OCI-LY7 (cell line): ENCODE results near the gene COL4A2. TPM values are rescaled to one million over a fixed set of nuclear protein-coding genes. Genes with fewer than 3 reads are reported as not detected.

Source experiments
- Bru-seq: library from RNA; stranded (reverse); fragments of 400-500 nt; gene quantifications from one replicate; lab custom pipeline; 2021; lab: Mats Ljungman, UMichigan
- BruChase-seq, 2 experiments: library from RNA; stranded (reverse); fragments of 400-500 nt; gene quantifications; one replicate each; lab custom pipeline; 2021; lab: Mats Ljungman, UMichigan
- BruUV-seq: library from RNA; stranded (reverse); fragments of 400-500 nt; replicated peaks from 2 replicates; lab custom pipeline; 2021; lab: Mats Ljungman, UMichigan
- CTCF ChIA-PET: fragments of 300-600 bp; sonication (Branson Sonifier 250); formaldehyde crosslinking; loops from one replicate; lab custom pipeline; 2022; ENCODE audit warnings: antibody characterized with exemption; ENCODE audit not compliant: unreplicated experiment; lab: Charles Lee
- POLR2A ChIA-PET: fragments of 300-600 bp; sonication (Branson Sonifier 250); formaldehyde crosslinking; loops from one replicate; lab custom pipeline; 2022; ENCODE audit warnings: antibody characterized with exemption; lab: Charles Lee
- DNase-seq: peaks from one replicate; pipeline ENCODE4 v3.0.0-alpha.2; 2015; ENCODE audit warnings: low spot score
- H2AFZ ChIP-seq: fragments of 200-600 bp; sonication (generic), shearing (Covaris generic); 2 replicates; pipeline ENCODE4 v1.6.1; 2014; ENCODE audit warnings: mild to moderate bottlenecking, antibody characterized with exemption, low read length, moderate library complexity
- H3K27ac ChIP-seq: fragments of 200-600 bp; sonication (generic); 2 replicates; pipeline ENCODE4 v1.5.1; 2014; ENCODE audit warnings: mixed run types, low read depth, mild to moderate bottlenecking, moderate library complexity, low read length, inconsistent platforms; ENCODE audit not compliant: poor library complexity, severe bottlenecking
- H3K36me3 ChIP-seq: fragments of 200-600 bp; sonication (generic); 2 replicates; pipeline ENCODE4 v1.6.1; 2014; ENCODE audit warnings: mild to moderate bottlenecking, antibody characterized with exemption, low read length, moderate library complexity, mixed read lengths; ENCODE audit not compliant: insufficient read depth
- H3K4me1 ChIP-seq: fragments of 200-600 bp; sonication (generic); 2 replicates; pipeline ENCODE4 v1.5.1; 2014; ENCODE audit warnings: mild to moderate bottlenecking, low read length; ENCODE audit not compliant: insufficient read depth, poor library complexity, severe bottlenecking
- H3K4me2 ChIP-seq: fragments of 200-600 bp; sonication (generic); 2 replicates; pipeline ENCODE4 v1.6.1; 2014; ENCODE audit warnings: mild to moderate bottlenecking, low read length
- H3K4me3 ChIP-seq: fragments of 200-600 bp; sonication (generic); 2 replicates; pipeline ENCODE4 v1.5.1; 2014; ENCODE audit warnings: mild to moderate bottlenecking, low read depth, low read length; ENCODE audit not compliant: poor library complexity, severe bottlenecking
- H3K79me2 ChIP-seq: fragments of 200-600 bp; sonication (generic); 2 replicates; pipeline ENCODE4 v1.6.1; 2016; ENCODE audit warnings: low read depth, mild to moderate bottlenecking, low read length, moderate library complexity, mixed read lengths; ENCODE audit not compliant: insufficient read depth
- H3K9me2 ChIP-seq: fragments of 200-600 bp; sonication (generic); 2 replicates; pipeline ENCODE4 v1.6.1; 2016; ENCODE audit warnings: mild to moderate bottlenecking, low read length, mixed read lengths; ENCODE audit not compliant: insufficient read depth
- H3K9me3 ChIP-seq: fragments of 200-600 bp; sonication (generic); 2 replicates; pipeline ENCODE4 v1.6.1; 2014; ENCODE audit warnings: mild to moderate bottlenecking, mixed run types, low read length, mixed read lengths
- H4K20me1 ChIP-seq: fragments of 200-600 bp; sonication (generic); 2 replicates; pipeline ENCODE4 v1.6.1; 2014; ENCODE audit warnings: mild to moderate bottlenecking, antibody characterized with exemption, low read length, moderate library complexity, mixed read lengths; ENCODE audit not compliant: insufficient read depth
- EZH2phosphoT487 ChIP-seq: fragments of 200-600 bp; sonication (generic); IDR thresholded peaks from 2 replicates; pipeline ENCODE4 v1.6.1; 2018; ENCODE audit warnings: low read depth, borderline replicate concordance, mild to moderate bottlenecking, mixed run types, antibody characterized with exemption, low read length, moderate library complexity, mixed read lengths
- intact Hi-C: fragments of 100-400 bp; cut with micrococcal nuclease; formaldehyde crosslinking; loops from one replicate; pipeline ENCODE4 v1.10.0; 2022; ENCODE audit not compliant: unreplicated experiment
- long read RNA-seq: library from polyadenylated mRNA; stranded (forward); transcript quantifications from one replicate; pipeline ENCODE4 v2.0.0, GENCODE V29; 2022
- total RNA-seq, 2 experiments: library from RNA; depleted of rRNA in 1 of 2; stranded (reverse); fragments of >200 nt in 1 of 2; shearing (Covaris generic) in 1 of 2; gene quantifications; 2 replicates each; pipeline ENCODE4 v1.2.3, GENCODE V29; 2014 to 2022
- TF ChIP-seq, protein P1 (sequence below): fragments of 200-600 bp; sonication (generic); conservative IDR thresholded peaks from 2 replicates; pipeline ENCODE4 v1.5.1; 2014; ENCODE audit warnings: mild to moderate bottlenecking, antibody characterized with exemption, low read length, moderate library complexity, mixed read lengths

The COL4A2 gene
- total RNA-seq (2014; rRNA removed; shearing (Covaris generic)) (2.5 TPM in 1 of 2 replicates, not detected in the other), total RNA-seq (2022) (0.24 and 0.34 TPM in 2 replicates), Bru-seq, nascent RNA (percentile 5 among the genes with signal in this experiment), BruChase-seq, experiment 1, labeled RNA remaining after a 6-hour chase (percentile 5 among the genes with signal in this experiment), BruChase-seq, experiment 2, labeled RNA remaining after a 2-hour chase (percentile 5 among the genes with signal in this experiment)
- long read RNA-seq: 0 reads

DNA sequence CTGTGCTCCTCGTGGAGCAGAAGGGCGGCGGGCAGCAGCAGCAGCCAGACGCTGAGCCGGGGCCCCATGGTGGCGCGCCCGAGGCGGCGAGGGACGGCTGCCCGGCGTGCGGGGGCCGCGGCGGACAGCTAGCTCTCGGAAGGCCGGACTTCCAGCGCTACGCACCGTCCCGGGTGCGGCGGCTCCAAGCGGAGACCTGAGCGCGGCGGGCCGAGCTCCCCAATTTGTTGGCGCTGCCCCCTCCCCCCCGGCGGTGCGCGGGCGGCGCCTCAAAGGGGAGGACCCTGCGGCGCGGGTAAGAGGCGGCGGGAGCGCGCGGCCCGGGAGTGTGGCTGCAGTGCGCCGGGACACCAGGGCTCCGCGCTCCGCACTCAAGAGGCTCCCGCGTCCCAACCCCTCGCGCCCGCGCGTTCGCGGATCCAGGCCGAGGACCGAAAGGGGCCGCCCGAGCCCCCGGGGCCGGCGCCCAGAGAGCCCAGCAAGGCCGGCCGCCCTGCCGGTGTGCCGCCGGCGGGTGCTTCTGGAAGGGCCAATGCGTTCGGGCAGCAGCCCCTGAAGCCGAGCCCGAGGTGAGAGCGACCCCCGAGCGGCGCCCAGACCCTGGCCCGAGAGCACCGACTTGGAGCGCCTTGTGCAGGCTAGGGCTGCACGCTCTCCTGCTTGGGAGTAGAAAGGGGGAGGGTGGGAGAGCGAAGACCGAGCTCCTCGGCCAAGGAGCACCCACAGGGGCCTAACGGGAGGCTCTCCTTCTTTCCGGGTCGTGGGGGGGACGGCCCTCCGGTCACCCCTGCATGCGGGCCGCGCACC lies at the start of gene COL4A2, which contains the start of gene COL4A1:
Gene COL4A2 (plus strand): TSS at position 325 of the 807 bp plus-strand sequence. CDS start 620 bp downstream, outside the sequence.
Gene COL4A1 (minus strand): TSS at position 198 of the 807 bp plus-strand sequence. CDS start 130 bp downstream, at position 68.
- no peak within 1 kb of the TSS for H3K4me3 ChIP-seq
- no peak within 1 kb of the TSS for H3K27ac ChIP-seq
- DNase-seq: no peak
- BruUV-seq: no TSS peak
- ChIA-PET CTCF (no interaction called here), POLR2A (no interaction called here)
- no peaks in the 10 kb centered on the region for H3K4me1 ChIP-seq
- H2AFZ ChIP-seq: no peak within 1 kb of the TSS
- H3K9me3 ChIP-seq: no peaks in the 10 kb centered on the region
- no peak for TF ChIP-seq EZH2phosphoT487
- TF ChIP-seq, protein P1, sequence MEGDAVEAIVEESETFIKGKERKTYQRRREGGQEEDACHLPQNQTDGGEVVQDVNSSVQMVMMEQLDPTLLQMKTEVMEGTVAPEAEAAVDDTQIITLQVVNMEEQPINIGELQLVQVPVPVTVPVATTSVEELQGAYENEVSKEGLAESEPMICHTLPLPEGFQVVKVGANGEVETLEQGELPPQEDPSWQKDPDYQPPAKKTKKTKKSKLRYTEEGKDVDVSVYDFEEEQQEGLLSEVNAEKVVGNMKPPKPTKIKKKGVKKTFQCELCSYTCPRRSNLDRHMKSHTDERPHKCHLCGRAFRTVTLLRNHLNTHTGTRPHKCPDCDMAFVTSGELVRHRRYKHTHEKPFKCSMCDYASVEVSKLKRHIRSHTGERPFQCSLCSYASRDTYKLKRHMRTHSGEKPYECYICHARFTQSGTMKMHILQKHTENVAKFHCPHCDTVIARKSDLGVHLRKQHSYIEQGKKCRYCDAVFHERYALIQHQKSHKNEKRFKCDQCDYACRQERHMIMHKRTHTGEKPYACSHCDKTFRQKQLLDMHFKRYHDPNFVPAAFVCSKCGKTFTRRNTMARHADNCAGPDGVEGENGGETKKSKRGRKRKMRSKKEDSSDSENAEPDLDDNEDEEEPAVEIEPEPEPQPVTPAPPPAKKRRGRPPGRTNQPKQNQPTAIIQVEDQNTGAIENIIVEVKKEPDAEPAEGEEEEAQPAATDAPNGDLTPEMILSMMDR: no peak
- no peaks in the 10 kb centered on the region for H3K9me2 ChIP-seq
- no peaks in the 10 kb centered on the region for H3K36me3 ChIP-seq
- H4K20me1 ChIP-seq: no peaks in the 10 kb centered on the region
- H3K4me2 ChIP-seq: no peak within 1 kb of the TSS
- H3K79me2 ChIP-seq: no peaks in the 10 kb centered on the region
- intact Hi-C loops: no loop called here

DNA sequence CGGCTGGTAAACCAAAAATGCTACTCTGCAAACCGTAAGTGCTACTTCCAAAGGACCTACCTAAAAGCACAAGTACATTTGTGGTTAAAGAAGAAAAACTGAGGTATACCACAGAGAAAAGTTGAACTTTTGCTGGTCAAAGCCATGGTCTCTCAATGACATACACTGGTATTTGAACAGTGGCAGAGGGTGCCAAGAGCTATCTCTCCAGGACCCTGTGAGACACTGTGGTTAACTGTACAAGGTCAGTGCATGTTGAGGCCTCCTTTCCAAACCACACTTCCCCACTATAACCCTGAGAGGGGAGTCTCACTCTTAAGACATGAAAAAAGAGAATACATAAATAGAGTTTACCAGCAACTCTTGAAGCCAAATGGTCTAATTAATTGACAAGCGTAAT lies 49.7 kb upstream of the COL4A2 start:
- Histone ChIP-seq H3K9me2 (no peaks in the 10 kb centered on the region), H3K36me3 (no peaks in the 10 kb centered on the region), H3K79me2 (no peaks in the 10 kb centered on the region), H3K4me2 (no peak overlapping the region), H3K9me3 (no peaks in the 10 kb centered on the region), H3K4me1 (no peaks in the 10 kb centered on the region), H2AFZ (no peak overlapping the region), H4K20me1 (no peaks in the 10 kb centered on the region), H3K27ac (no peak overlapping the region), H3K4me3 (no peak overlapping the region)
- ChIA-PET POLR2A (no interaction called here), CTCF (no interaction called here)
- intact Hi-C loops: no loop called here
- BruUV-seq: no TSS peak
- no peak for TF ChIP-seq EZH2phosphoT487
- TF ChIP-seq, protein P1: no peak
- DNase-seq: no peak
